GM18867 (cell line): ENCODE data around the gene ZAR1L.
A peak's percentile ranks its signal among the peaks of the same experiment; 100 is the strongest.
"Not testable (repeated sequence)": the region's sequence is repeated elsewhere in the genome, so short reads cannot be mapped to it uniquely, and the experiment has no call there.

Experiments used
- ATAC-seq: cut with Tn5 transposase; IDR thresholded peaks from one replicate; pipeline ENCODE4 v1.9.1; 2021; ENCODE audit warnings: mild to moderate bottlenecking, moderate library complexity; ENCODE audit not compliant: unreplicated experiment

The ZAR1L gene, protein sequence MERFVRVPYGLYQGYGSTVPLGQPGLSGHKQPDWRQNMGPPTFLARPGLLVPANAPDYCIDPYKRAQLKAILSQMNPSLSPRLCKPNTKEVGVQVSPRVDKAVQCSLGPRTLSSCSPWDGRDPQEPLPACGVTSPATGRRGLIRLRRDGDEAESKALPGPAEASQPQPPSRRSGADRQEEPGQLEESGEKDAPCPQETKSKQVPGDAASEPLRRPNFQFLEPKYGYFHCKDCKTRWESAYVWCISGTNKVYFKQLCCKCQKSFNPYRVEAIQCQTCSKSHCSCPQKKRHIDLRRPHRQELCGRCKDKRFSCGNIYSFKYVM

DNA sequence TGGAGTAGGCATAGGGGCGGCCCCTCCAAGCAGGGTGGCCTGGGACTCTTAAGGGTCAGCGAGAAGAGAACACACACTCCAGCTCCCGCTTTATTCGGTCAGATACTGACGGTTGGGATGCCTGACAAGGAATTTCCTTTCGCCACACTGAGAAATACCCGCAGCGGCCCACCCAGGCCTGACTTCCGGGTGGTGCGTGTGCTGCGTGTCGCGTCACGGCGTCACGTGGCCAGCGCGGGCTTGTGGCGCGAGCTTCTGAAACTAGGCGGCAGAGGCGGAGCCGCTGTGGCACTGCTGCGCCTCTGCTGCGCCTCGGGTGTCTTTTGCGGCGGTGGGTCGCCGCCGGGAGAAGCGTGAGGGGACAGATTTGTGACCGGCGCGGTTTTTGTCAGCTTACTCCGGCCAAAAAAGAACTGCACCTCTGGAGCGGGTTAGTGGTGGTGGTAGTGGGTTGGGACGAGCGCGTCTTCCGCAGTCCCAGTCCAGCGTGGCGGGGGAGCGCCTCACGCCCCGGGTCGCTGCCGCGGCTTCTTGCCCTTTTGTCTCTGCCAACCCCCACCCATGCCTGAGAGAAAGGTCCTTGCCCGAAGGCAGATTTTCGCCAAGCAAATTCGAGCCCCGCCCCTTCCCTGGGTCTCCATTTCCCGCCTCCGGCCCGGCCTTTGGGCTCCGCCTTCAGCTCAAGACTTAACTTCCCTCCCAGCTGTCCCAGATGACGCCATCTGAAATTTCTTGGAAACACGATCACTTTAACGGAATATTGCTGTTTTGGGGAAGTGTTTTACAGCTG is at the start of gene ZAR1L, which contains the start of gene BRCA2:
TSS of gene ZAR1L (minus strand) at position 126 of the 790 bp plus-strand sequence. CDS start 3,438 bp downstream, outside the sequence.
TSS of gene BRCA2 (plus strand) at position 271 of the 790 bp plus-strand sequence. CDS start 953 bp downstream, outside the sequence.
- ATAC-seq: peak; percentile 92

DNA sequence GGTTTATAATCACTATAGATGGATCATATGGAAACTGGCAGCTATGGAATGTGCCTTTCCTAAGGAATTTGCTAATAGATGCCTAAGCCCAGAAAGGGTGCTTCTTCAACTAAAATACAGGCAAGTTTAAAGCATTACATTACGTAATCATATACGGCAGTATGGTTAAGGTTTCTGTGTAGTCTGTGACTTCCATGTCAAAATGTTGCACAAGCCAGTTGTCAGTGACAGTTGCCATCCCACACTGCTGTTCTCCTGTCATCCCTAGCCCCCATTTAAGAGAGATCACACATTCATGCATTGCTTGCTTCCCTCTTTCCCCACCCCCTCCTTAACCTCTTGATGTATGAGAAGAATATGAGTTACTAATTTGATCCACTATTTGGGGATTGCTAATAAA is 47.4 kb upstream of the ZAR1L start:
- ATAC-seq: no peak

DNA sequence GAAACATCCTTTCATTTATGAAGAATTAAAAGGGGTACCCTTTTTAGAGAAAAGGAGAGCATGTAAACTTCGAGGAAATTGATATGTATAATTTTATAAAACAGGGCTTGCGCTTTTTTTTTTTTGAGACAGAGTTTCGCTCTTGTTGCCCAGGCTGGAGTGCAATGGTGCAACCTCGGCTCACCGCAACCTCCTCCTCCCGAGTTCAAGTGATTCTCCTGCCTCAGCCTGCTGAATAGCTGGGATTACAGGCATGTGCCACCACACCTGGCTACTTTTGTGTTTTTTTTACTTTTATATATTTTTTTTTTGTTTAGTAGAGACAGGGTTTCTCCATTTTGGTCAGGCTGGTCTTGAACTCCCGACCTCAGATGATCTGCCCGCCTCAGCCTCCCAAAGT is 40.8 kb upstream of the ZAR1L start:
- ATAC-seq: not testable (repeated sequence)

DNA sequence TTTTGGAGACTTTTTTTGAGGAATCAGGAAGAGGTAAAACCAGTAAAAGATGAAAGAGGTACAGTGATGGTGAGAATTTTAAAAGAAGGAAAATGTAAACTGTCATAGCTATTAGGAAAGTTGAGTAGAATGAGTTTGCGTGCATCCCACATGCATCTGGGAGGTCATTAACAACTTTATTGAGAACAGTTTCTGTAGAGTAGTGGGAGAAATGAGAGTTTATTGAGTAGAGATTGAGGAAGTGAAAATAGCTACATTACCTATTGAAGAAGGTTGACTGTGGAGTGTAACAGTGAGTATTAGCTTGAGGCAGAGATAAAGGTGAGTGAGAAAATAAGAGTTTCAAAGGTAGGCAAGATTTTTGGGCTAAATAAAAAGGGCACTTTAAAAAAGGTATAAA is 38.9 kb upstream of the ZAR1L start:
- ATAC-seq: no peak

DNA sequence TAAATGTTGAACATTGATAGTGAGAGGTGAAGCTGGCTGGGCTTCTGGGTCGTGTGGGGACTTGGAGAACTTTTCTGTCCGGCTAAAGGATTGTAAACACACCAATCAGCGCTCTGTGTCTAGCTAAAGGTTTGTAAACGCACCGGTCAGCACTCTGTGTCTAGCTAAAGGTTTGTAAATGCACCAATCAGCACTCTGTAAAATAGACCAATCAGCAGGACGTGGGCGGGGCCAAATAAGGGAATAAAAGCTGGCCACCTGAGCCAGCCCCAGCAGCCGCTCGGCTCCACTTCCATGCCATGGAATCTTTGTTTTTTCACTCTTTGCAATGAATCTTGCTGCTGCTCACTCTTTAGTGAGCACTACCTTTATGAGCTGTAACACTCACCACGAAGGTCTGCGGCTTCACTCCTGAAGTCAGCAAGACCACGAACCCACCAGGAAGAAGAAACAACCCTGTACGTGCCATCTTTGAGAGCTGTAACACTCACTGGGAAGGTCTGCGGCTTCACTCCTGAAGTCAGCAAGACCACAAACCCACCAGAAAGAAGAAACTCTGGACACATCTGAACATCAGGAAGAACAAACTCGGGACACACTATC is 35.8 kb upstream of the ZAR1L start:
- not testable (repeated sequence) for ATAC-seq

DNA sequence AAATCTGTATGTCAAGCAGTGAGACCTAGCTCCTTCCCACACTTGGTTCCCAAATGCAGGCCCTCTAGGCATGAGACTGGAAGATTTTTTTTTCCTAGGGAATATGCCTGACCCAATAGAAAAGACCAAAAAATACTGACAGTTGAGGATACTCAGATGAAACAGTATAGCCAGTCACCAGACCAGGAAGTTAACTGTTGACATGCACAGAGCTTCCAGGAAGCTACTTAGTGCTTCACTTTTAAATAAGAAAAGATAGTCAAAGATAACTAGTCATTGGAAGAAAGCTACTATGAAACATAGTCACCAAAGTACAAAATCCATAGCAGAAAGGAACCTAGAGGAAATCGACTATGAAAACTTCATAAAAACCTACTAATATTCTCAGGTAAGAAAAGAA is 32.5 kb upstream of the ZAR1L start:
- ATAC-seq: no peak

DNA sequence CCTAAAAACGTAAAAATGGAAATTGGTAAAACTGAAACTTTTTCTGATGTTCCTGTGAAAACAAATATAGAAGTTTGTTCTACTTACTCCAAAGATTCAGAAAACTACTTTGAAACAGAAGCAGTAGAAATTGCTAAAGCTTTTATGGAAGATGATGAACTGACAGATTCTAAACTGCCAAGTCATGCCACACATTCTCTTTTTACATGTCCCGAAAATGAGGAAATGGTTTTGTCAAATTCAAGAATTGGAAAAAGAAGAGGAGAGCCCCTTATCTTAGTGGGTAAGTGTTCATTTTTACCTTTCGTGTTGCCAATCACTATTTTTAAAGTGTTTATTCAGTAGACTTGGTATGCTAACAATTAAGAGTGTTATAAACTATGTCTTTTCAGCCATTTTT is 25.8 kb upstream of the ZAR1L start:
- no peak for ATAC-seq

DNA sequence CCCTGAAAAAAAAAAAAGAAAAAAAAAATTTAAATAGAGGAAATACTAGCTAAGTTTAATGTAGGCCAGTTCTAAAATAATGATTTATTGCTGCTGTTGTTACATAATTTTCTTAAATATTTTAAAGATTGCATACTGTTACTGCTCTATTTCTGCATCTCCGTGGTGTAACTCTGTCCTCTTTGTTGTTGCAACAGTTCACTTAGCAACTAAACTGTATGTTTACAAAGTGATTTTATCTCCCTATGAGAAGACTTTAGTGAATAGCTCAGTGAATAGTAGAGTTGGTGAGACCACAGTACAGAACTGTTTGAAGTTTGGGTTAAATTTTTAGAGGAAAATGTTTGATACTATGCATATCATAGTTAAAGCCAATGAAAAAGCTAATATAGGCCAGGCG is 19.5 kb upstream of the ZAR1L start:
- ATAC-seq: no peak

DNA sequence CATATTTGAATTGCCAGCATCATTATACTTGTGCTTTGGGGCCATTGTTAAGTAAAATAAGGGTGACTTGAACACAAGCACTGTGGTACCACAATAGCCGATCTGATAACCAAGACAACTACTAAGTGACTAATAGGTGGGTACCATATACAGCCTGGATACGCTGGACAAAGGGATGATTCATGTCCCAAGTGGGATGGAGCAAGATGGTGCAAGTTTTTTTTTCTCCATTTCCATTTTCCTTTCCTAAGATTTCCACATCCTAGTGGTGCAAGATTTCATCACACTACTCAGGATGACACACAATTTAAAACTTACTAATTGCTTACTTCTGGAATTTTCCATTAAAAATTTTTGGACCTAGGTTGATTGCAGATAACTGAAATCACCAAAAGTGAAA is 15.3 kb upstream of the ZAR1L start:
- no peak for ATAC-seq

DNA sequence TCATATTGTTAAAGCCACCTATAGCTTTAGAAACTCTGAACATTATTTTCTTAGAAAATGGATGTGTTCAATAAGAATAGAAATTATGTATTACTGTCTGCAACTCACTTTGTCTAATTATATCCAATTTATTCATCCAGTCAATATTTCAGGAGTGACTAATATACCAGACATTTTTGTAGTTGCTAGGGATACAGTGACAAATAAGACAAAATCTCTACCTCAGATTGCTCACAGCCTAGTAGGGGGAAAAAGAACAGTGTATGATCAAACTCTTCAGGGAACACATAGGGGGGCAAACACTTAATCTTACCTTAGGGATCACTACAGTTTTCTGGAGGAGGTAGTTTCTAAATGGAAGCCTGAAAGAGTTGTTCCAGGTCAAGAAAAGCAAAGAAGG is 8.7 kb upstream of the ZAR1L start:
- no peak for ATAC-seq

DNA sequence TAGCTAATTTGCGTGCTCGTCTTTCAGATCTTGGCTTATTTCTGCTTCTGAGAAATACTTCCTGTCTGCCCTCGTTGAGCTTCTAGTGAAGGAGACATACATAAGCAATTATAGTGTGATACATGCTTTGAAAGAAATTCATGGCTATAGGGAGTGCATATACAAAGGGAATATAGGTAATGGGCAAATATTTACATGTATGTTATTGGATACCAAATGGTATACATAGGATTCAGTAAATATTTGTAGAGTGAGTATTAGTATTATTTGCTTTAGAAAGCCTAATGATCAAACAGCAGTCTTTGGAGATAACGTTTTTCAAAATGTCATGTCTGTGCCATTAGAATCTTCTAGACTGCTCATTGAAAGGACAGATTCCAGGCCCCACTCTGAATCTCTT is 5.4 kb upstream of the ZAR1L start:
- no peak for ATAC-seq

DNA sequence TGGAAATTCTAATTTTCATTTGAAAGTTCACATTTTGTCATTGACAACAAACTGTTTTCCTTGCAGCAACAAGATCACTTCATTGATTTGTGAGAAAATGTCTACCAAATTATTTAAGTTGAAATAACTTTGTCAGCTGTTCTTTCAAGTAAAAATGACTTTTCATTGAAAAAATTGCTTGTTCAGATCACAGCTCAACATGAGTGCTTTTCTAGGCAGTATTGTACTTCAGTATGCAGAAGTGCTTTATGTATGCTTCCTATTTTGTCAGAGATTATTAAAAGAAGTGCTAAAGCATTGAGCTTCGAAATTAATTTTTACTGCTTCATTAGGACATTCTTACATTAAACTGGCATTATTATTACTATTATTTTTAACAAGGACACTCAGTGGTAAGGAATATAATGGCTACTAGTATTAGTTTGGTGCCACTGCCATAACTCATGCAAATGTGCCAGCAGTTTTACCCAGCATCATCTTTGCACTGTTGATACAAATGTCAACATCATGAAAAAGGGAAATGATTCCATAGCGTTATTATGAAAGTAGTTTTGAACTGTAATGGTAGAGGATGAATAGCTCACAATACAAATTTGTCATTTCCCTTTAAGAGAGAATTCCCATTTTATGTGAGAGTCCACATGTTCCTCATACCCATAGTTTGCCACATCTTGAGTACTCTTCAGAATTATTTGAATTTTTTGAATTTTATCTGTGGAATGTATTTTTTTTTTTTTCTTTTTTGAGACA is 2.7 kb upstream of the ZAR1L start:
- no peak for ATAC-seq

DNA sequence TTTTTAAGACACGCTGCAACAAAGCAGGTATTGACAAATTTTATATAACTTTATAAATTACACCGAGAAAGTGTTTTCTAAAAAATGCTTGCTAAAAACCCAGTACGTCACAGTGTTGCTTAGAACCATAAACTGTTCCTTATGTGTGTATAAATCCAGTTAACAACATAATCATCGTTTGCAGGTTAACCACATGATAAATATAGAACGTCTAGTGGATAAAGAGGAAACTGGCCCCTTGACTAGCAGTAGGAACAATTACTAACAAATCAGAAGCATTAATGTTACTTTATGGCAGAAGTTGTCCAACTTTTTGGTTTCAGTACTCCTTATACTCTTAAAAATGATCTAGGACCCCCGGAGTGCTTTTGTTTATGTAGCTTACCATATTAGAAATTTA is 1.3 kb upstream of the ZAR1L start:
- ATAC-seq: no peak

DNA sequence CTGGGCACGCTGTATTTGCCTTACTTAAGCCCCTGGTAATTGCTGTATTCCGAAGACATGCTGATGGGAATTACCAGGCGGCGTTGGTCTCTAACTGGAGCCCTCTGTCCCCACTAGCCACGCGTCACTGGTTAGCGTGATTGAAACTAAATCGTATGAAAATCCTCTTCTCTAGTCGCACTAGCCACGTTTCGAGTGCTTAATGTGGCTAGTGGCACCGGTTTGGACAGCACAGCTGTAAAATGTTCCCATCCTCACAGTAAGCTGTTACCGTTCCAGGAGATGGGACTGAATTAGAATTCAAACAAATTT is 821 bp upstream of the ZAR1L start:
- ATAC-seq: peak; percentile 58

DNA sequence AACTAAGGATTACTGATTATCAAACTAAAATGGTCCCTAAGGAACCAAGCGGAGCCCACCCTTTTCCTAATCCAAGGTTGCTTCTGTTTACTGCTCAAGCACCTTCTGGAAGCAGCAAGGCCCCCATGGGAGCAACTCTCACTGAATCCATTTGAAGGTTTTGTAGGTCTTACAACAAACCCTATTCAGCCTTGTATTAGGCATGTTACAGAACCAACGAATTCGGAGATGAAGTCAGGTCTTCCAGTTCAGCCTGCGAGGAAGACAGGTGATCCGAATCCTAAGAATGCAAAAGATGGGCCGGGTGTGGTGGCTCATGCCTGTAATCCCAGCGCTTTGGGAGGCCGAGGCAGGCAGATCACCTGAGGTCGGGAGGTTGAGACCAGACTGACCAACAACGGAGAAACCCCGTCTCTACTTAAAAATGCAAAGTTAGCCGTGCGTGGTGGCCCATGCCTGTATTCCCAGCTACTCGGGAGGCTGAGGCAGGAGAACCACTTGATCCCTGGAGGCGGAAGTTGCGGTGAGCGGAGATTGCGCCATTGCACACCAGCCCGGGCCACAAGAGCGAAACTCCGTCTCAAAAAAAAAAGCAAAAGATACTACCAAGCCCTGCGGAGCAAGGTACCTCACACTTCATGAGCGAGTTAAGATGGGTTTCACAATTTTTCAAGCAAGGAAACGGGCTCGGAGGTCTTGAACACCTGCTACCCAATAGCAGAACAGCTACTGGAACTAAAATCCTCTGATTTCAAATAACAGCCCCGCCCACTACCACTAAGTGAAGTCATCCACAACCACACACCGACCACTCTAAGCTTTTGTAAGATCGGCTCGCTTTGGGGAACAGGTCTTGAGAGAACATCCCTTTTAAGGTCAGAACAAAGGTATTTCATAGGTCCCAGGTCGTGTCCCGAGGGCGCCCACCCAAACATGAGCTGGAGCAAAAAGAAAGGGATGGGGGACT is 609 bp downstream of the ZAR1L start:
- ATAC-seq: peak; percentile 22

DNA sequence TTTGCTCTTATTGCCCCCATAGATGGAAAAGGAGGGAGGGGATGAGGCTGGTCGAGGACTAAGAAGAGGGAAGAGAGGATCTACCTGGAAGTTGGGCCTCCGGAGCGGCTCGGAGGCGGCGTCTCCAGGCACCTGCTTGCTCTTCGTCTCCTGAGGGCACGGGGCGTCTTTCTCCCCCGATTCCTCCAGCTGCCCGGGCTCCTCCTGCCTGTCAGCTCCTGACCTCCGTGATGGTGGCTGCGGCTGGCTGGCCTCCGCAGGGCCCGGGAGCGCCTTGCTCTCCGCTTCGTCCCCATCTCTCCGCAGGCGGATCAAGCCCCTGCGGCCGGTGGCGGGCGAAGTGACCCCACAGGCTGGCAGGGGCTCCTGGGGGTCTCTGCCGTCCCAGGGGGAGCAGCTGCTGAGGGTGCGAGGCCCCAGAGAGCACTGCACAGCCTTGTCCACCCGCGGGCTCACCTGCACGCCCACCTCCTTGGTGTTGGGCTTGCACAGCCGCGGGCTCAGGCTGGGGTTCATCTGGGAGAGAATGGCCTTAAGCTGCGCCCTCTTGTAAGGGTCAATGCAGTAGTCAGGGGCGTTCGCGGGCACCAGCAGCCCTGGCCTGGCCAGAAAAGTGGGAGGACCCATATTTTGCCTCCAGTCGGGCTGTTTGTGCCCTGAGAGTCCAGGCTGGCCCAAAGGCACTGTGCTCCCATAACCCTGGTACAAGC is 3.8 kb downstream of the ZAR1L start:
- ATAC-seq: no peak

DNA sequence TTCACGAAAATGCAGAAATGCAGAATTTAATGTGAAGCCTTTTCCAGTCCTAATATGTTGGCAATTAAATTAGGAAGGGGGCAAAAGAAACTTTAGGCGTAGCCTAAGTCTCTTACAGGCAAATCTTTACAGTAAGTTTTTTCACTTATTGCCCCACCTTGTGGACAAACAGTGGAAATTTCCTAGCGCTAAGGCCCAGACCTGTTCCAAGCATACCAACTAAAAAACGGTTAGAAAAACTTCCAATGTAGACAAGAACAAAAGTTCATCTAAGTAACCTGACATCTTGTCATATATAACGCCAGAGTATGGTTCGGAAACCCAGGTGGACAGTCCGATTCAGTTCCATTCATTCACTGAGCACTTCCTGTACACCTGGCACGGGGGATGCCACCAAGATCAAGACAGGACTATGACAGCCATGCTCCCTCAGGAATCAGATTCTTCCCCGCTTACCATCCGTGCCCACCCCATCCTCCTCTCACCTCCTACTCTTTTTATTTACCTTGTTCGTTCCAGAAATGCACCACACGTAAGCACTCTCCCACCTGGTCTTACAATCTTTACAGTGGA is 4.9 kb downstream of the ZAR1L start:
- peak; percentile 77 for ATAC-seq

DNA sequence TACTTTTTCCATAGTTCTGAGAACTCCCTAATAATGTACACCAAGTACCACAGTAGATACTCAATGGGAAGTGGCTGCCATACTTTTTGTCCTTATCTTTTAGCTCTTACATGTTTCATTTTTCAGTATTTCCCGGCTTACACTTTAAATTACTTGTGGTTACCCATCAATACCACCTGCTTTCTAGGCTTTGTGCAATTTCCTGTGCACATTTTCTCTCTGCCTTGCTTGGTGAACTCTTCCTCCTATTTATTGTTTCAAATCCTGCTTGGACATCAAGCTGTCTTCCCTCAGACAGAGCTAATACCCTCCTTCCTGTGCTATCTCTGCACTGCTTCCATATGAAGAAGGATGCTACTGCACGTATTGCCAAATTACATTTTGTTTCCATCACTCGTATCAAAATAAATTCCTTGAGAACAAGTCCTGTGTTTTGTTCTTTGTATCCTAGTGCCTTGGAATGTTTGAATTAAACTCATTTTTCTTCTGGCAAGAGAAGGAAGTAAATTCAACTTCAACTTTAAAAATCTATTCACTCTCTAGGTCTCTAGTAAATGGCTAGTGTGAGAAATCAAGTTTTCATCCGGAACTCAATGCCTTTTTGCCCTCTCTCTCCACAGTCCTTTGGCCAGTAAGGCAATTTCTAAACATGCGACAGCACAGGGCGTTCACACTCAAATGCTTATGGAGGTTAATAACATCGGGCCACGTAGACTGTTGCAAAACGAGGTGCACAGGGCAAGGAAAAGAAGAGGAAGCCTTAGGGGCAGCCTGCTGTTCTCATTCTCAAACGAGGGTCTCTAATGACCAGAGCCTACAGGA is 5.6 kb downstream of the ZAR1L start:
- peak; percentile 39 for ATAC-seq
